CD4-positive, alpha-beta T cell treated with Interferon gamma for 1 hour (primary cell): ENCODE measurements around the gene HAPLN1.

ENCODE experiments used
- DNase-seq: peaks from one replicate; pipeline ENCODE4 v3.0.0-alpha.2; 2020

HAPLN1 gene

DNA sequence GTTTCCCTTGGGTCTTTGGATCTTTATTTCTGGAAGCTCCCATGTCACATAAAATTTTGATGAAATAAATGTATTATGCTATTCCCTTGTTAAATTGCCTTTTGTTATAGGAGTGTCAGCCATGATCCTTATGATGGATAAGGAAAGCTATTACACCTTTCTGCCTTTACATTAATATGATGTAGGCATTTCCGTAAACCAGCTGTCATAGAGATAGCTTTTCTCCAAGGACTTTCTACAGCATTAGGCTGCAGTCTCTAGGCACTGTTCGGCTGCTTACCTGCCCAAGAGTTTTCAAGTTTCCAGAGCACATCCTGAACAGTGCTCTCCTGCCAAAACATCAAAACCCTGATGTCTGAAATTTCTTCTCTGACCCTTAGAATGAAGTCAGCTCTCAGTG, 87.4 kb downstream of the HAPLN1 start:
- no peak for DNase-seq

- DNase-seq: no peak
Observed at GRCh38 chr5:83632874-83633273, 87.8 kb downstream of the HAPLN1 start.

DNA sequence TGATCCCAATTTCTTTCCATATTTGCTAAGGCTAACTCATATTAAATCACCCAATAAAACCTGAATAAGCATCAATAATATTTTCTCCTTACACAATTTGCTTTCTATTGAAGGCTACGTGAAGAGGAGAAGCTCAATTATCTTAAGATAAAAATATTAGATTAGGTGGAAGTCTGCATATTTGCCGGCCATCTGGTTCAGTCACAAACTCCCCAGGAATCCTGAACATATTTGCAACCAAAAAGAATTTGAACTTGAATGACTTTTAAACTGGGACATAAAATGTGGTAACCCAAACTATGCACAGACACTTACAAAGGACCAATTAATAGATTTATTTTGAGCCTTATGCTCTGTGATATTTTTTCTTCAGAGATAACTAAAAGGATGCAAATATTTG, 92.3 kb downstream of the HAPLN1 start:
- DNase-seq: no peak

GRCh38 chr5:83614841-83615240, 105.8 kb downstream of the HAPLN1 start:
- no peak for DNase-seq

DNA sequence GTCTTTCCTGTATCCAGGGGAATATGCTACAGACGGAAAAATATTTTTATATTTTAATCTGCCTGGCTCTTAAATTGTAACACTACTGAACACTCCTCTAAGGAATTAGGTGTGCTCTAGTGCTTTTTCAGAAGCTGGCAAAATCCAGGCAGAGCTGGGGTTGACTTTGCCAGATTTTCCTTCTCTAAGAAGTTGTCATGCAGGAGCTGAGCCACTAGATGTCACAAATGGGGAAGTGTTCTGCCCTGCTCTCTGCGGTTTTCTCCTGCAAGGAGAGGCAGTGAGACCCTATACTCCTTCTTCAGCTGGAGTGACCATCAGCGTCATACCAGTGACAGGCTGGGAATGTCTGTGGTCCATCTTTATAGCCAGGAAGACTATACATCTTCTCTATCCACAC, 112.5 kb downstream of the HAPLN1 start:
- DNase-seq: no peak

DNA sequence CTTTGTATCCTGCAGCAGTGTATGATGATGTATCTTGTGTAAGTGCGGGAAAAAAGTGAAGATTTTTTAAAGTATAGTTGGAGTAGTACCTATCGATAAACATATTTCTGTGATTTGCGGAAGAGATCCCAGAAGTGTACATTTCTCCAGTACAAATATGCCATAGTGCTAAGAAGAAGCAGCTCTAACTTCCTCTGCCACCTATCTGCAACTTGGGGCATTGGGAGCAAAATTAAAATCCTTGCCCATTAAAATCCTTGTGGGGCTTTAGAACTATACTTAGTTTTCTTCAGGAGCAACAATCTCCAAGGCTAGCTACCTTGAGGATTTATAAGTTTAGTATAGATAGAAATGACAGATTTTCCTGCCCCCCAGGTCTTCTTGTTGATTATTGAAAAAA, 125.4 kb downstream of the HAPLN1 start:
- no peak for DNase-seq

DNA sequence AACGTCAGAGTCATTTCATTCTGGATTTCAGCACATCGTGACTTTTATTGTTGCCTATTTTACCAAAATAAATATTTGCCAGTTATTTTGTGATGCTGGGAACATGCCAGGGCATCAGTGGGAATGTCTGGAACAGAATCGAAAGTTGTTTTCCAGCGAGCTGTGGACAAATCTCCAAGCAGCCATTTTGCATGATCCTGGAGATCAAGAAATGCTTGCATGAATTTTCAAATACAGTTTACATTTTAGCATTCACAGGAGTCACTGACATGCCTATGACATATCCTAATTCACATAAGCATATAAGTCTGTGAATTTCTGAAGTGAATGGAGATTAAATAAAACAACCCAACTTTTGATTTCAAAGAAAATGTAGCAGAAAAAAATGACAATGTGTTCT, 129.7 kb downstream of the HAPLN1 start:
- no peak for DNase-seq

- no peak for DNase-seq
Observed at GRCh38 chr5:83589786-83590185, 130.9 kb downstream of the HAPLN1 start.
